Measurements from ENCODE around the gene C1QTNF12. TPM values are rescaled to one million over a fixed set of nuclear protein-coding genes. Genes with fewer than 3 reads are reported as not detected.

Gene C1QTNF12
- total RNA-seq, result 1 to 10 TPM in 1 of 4 donors, not detected in 3; 2.7 TPM

DNA sequence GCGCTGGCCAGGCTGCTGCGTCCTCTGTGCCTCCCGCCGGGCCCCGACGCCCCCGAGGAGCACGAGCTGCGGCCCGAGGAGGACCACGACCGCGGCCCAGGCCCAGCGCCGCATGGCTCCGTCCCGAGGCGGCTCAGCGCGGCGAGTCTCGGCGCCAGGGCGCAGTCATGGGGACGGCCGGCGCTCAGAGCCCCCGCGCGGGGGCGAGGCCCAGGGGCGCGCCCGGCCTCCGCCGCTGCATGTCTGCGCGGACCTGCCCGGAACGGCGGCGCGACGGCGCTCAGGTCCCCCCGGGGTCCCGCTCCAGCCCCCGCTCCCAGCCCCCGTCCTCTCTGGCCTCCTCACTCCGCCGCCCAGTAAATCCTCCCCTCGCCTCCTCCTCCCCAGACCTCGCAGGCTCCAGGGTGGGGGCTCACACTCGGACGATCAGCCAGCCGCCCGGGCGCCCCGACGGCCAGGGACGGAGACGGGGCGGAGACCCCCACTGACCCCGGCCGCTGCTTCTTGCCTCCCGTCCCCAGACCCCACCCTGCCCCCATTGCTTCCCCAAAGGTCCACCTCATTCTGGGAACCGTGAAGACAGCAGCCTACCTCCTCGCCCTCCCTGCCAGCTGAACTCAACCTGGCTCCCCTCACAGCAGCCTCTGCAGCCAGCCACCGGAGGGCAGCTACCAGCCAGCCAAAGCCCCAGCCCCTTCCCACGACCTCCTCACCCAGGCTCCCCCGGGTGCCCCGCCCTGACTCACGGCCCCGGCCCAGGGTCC lies at the start of gene C1QTNF12:
TSS of gene C1QTNF12 (minus strand) at position 146 of the 764 bp plus-strand sequence. CDS start at position 114, 32 bp downstream.
- Histone ChIP-seq H3K27me3 (peaks cover 16 to 24% (median 21%) of the 10 kb centered on the region in 3 donors), H3K27ac (no peak within 1 kb of the TSS), H3K4me1 (no peaks in the 10 kb centered on the region), H3K36me3 (no peaks in the 10 kb centered on the region), H3K4me3 (no peak within 1 kb of the TSS), H3K9me3 (no peaks in the 10 kb centered on the region)
- in situ Hi-C loops (cut with MboI; ENCODE audit: low sequenced_read_pairs in 4 of 4), result no loop called here
- TF ChIP-seq, protein P1, sequence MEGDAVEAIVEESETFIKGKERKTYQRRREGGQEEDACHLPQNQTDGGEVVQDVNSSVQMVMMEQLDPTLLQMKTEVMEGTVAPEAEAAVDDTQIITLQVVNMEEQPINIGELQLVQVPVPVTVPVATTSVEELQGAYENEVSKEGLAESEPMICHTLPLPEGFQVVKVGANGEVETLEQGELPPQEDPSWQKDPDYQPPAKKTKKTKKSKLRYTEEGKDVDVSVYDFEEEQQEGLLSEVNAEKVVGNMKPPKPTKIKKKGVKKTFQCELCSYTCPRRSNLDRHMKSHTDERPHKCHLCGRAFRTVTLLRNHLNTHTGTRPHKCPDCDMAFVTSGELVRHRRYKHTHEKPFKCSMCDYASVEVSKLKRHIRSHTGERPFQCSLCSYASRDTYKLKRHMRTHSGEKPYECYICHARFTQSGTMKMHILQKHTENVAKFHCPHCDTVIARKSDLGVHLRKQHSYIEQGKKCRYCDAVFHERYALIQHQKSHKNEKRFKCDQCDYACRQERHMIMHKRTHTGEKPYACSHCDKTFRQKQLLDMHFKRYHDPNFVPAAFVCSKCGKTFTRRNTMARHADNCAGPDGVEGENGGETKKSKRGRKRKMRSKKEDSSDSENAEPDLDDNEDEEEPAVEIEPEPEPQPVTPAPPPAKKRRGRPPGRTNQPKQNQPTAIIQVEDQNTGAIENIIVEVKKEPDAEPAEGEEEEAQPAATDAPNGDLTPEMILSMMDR (IDR thresholded peaks at IDR 0.05 in 4 of 5, conservative IDR thresholded peaks at IDR 0.05 in 1 of 5), result no peak
- TF ChIP-seq POLR2A (IDR thresholded peaks at IDR 0.05), result no peak
- ATAC-seq (no peak), DNase-seq (no peak)
- intact Hi-C loops (cut with DNase I; ENCODE audit: low total_unique reads), result no loop called here

GRCh38 chr1:1295154-1295923 lies 48.8 kb upstream of the C1QTNF12 start:
- Histone ChIP-seq H3K4me1 (no peaks in the 10 kb centered on the region), H3K36me3 (peaks cover 0 to 8% of the 10 kb centered on the region in 2 donors), H3K27me3 (no peaks in the 10 kb centered on the region), H3K4me3 (no peak overlapping the region), H3K27ac (no peak overlapping the region), H3K9me3 (no peaks in the 10 kb centered on the region)
- ATAC-seq, result no peak
- intact Hi-C loops (cut with DNase I; ENCODE audit: low total_unique reads), result no loop called here
- in situ Hi-C loops (cut with MboI; ENCODE audit: low sequenced_read_pairs in 4 of 4), result no loop called here
- TF ChIP-seq POLR2A (IDR thresholded peaks at IDR 0.05), result no peak
- TF ChIP-seq, protein P1 (IDR thresholded peaks at IDR 0.05 in 4 of 5, conservative IDR thresholded peaks at IDR 0.05 in 1 of 5), result no peak
- no peak for DNase-seq

GRCh38 chr1:1294250-1294890 lies 47.8 kb upstream of the C1QTNF12 start:
- H3K4me3 ChIP-seq, result no peak overlapping the region
- no peaks in the 10 kb centered on the region for H3K9me3 ChIP-seq
- H3K27ac ChIP-seq, result no peak overlapping the region
- TF ChIP-seq, protein P1 (IDR thresholded peaks at IDR 0.05 in 4 of 5, conservative IDR thresholded peaks at IDR 0.05 in 1 of 5), result no peak
- no peak for TF ChIP-seq POLR2A (IDR thresholded peaks at IDR 0.05)
- intact Hi-C loops (cut with DNase I; ENCODE audit: low total_unique reads), result loop anchor here (5.0 kb wide), 1 partner anchor 262 kb away; no protein-coding TSS in a partner anchor
- in situ Hi-C loops (cut with MboI; ENCODE audit: low sequenced_read_pairs in 4 of 4), result no loop called here
- ATAC-seq (no peak), DNase-seq (no peak)
- H3K27me3 ChIP-seq, result no peaks in the 10 kb centered on the region
- peaks cover 0 to 8% of the 10 kb centered on the region in 2 donors for H3K36me3 ChIP-seq
- H3K4me1 ChIP-seq, result no peaks in the 10 kb centered on the region

GRCh38 chr1:1293263-1294249 lies 47.0 kb upstream of the C1QTNF12 start:
- intact Hi-C loops (cut with DNase I; ENCODE audit: low total_unique reads), result loop anchor here (5.0 kb wide), 1 partner anchor 261 kb away; no protein-coding TSS in a partner anchor
- H3K27me3 ChIP-seq, result no peaks in the 10 kb centered on the region
- H3K36me3 ChIP-seq, result peaks cover 0 to 8% of the 10 kb centered on the region in 2 donors
- no peaks in the 10 kb centered on the region for H3K9me3 ChIP-seq
- DNase-seq (no peak), ATAC-seq (no peak)
- TF ChIP-seq, protein P1 (IDR thresholded peaks at IDR 0.05 in 4 of 5, conservative IDR thresholded peaks at IDR 0.05 in 1 of 5), result no peak
- no peaks in the 10 kb centered on the region for H3K4me1 ChIP-seq
- in situ Hi-C loops (cut with MboI; ENCODE audit: low sequenced_read_pairs in 4 of 4), result no loop called here
- H3K27ac ChIP-seq, result no peak overlapping the region
- H3K4me3 ChIP-seq, result no peak overlapping the region
